Activated naive CD4-positive, alpha-beta T cell treated with anti-CD3 and anti-CD28 coated beads, Interleukin-2, amount 50 U/mL, for 16 hours (primary cell): ENCODE results near the gene CCDC154.
"Not testable (repeated sequence)": the region's sequence is repeated elsewhere in the genome, so short reads cannot be mapped to it uniquely, and the experiment has no call there.

Experiments used
- DNase-seq: peaks from one replicate; pipeline ENCODE4 v3.0.0-alpha.2; 2020

CCDC154 gene

GRCh38 chr16:1453316-1453715, 9.0 kb upstream of the CCDC154 start:
- no peak for DNase-seq

DNA sequence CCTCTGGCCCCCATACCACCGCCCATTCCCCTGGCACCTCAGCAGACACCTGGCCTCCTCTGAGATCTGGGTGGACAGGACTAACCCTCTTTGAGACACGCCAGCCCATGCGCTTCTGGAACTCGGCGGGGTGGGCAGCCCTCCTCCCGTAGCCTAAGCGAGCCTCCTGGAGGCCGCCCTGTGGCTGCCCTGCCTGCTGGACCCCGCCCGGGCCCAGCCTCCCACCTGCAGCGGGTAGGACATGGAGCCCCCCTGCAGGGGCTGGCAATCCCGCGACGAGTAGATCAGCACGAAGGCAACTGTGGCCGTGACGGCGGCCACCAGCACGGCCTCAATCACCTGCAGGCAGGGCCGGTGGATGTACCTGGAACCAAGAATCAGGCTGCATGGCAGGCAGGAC, 8.2 kb upstream of the CCDC154 start:
- no peak for DNase-seq

GRCh38 chr16:1451702-1452392, 7.5 kb upstream of the CCDC154 start:
- DNase-seq, result no peak

- DNase-seq, result no peak
Measured at GRCh38 chr16:1450841-1451240, 6.5 kb upstream of the CCDC154 start.

- no peak for DNase-seq
Measured at GRCh38 chr16:1450218-1450617, 5.9 kb upstream of the CCDC154 start.

- DNase-seq, result no peak
Measured at GRCh38 chr16:1449201-1449788, 4.9 kb upstream of the CCDC154 start.

GRCh38 chr16:1448536-1449116, 4.3 kb upstream of the CCDC154 start:
- no peak for DNase-seq

DNA sequence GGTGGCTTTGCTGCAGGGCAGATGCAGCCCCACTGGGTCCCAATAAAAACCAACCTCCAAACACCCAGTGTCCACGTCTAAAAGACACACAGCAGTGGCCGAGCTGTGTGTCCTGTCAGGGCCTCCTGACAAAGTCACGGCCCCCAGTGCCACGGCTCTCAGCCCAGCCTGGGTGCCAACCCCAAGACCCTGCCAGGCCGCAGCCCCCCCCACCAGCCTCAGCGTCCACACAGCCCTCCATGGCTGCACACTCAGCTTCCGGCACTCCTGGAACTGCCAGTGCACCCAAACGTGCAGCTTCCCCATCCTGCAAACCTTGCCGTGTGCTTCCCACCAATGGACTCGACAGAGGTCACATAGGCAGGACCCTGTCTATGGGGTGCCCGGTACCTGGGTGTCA, 3.6 kb upstream of the CCDC154 start:
- DNase-seq, result no peak

DNA sequence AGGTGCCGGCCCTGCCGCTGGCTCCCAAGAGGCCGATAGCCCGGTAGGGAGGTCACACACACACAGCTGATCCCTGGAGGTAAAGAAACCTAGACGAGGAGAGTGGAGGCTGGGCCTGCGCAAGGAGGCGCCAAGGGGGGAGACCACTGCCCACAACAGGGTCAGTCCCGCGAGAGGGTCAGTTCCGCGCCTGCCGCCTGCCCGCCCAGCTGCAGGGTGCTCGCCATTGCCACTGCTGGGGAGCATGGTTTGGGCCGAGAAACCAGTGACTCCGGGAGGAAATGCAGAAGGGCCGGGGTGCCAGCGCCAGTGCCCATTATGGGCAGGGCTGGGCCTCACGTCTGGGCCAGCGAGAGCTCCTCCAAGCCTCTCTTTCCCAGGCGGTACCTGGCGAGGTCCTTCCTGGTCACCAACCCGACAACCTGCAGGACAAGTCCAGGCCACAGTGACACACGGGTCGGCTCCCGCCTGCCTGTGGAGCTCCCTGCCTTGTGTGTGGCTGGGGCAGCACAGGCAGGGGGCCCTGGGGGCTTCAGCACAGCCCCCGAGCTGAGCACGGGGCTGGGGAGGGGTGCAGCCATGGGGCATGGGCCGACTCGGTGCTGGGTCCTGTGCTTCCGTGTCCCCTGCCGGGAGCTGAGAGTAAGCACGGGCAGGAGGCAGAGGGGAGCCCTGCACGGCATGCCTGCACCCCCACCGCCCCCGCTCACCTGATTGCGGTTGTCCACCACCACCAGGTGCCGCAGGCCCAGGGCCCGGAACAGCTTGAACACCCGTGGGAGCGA, 2.1 kb upstream of the CCDC154 start:
- DNase-seq, result no peak

- DNase-seq, result no peak
Measured at GRCh38 chr16:1445518-1446203, 1.3 kb upstream of the CCDC154 start.

GRCh38 chr16:1444730-1445517, 568 bp upstream of the CCDC154 start:
- no peak for DNase-seq

DNA sequence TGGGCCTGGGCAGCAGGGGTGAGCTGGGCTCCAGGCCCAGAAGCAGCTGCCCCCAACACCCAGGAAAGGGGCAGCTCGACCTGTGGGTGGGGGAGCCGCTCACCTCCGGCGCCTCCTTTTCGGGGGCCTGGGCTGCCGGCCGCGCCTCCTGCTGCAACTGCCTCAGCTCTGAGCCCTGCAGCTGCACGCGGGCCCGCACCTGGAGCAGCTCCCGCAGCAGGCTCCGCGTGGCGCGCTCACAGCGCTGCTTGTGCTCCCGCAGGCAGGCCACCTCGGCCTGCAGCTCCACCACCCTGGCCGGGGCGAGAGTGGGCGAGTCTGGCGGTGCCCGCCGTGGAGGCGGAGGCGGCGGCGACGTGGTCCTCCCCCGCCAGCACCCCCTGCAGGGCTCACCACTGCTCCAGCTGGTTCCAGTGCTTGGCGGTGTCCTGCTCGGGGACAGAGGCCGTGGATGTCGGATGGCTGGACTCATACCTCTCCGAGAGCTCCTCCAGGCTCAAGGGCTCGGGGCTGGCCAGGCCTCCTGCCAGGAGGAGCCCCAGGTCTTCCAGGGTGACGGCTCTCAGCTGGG, 868 bp downstream of the CCDC154 start:
- no peak for DNase-seq

DNA sequence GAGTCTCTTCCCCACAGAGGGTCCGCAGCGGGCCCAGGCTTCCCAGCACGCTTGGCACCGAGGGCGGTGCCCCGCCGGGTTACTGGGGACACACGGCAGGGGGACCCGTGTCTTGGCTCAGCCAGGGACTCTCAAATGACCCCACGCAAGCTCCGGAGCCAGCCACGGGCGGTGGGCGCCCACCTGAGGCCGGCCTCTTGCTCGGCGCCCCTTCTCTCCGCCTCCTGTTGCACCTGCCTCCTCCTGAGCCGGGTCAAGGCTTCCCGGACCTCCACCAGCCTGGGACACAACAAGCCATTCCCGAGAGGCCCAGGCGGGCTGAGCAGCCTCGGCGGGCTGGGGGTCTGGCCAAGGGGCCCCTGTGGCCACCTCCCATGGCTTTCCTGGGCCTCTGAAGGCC, 1.7 kb downstream of the CCDC154 start:
- no peak for DNase-seq

GRCh38 chr16:1441391-1441829, 2.9 kb downstream of the CCDC154 start:
- no peak for DNase-seq

DNA sequence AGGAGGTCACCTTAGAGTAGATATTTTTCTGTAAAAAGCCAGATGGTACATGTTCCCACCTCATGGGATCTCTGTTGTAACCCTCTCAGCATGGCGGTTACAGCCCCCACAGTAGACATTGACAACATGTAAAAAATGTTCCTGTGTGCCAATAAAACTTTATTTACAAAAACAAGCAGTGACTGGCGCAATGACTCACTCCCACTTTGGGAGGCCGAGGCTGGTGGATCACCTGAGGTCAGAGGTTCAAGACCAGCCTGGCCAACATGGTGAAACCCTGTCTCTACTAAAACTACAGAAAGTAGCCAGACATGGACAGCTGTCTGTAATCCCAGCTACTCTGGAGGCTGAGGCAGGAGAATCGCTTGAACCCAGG, 4.7 kb downstream of the CCDC154 start:
- DNase-seq, result not testable (repeated sequence)

GRCh38 chr16:1439058-1439698, 5.2 kb downstream of the CCDC154 start:
- no peak for DNase-seq

DNA sequence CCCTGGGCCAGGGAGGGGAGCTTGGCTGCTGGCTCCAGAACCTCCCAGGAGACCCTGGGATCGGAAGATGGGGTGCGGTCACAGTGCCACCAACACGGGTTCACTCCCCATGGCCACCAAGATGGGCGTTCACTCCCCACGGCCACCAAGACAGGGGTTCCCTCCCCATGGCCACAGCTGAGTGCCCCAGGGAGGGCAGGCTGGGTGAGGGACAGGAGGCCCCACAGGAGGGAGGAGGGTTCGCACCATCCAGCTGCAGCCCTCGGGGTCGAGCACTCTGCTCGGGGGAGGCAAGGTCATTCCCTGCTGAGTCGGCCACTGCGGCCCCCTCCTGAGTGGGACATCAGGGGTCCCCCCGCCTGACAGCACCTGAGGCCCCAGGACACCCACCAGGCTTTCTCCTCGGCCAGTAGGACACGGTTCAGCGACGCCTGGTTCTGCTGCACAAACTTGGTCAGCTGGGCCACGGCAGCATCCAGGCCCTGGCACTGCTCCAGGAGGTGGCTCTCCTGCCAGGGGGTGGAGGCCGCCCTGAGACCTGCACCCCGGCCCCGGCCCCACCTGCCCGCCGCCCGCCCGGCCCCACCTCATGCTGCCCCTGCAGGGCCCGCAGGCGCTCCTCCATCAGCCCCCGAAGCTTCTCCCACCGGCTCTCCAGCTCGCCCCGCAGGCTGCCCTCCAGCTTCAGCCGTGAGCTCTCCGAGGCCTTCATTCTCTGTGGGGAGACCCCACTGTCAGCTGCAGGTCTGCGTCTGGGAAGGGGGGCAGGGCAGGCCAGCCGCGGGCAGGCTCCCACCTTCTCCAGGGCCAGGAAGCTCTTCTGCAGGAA, 5.9 kb downstream of the CCDC154 start:
- no peak for DNase-seq

DNA sequence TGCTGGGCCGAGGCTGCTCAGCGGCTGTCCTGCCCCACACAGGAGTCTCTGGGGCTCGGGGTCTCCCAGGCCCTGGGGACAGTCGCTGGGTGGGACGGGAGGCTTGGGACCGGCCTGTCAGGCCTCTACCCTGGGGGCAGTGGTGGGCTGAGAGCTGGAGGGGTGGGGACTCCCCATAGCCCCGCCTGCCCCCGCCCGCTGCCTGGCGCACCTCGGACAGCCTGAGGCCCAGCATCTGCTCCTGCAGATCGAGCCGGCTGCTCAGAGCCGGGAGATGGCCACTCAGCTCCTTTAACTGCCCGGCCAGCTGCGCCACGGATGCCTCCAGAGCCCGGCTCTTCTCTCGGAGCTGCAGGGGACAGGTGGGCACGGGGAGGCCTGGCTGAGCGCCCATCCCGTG, 6.8 kb downstream of the CCDC154 start:
- no peak for DNase-seq

DNA sequence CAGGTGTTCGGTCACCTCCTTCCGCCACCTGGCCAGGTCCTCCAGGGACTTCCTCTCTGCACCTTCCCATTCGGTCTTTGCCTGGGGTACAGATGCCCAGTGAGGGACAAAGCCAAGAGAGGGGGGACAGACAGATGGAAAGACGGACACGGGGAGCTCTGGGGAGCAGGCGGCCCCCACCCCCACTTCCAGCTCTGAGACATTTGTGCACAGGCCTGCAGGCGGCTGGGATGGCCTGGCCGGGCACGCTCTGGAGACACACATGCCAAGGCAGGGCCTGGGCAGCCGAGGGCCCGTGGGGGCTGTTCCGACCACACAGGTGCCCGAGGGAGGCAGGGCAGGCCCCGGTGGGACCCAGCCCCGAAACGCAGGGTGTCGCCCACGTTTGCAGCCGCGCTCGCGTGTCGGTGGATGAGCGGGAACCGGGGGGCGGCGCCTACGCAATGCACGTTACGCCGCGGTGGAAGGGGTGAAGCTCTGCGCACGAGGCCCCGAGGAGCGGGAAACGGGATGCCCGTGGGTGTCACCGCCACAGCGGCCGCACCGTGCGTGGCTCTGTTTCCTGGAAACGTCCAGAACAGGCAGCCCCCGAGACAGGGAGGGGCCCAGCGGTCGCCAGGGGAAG, 7.5 kb downstream of the CCDC154 start:
- DNase-seq, result no peak
